HepG2 (cell line): ENCODE results near the gene SLC41A3. TPM values are rescaled to one million over a fixed set of nuclear protein-coding genes. Genes with fewer than 3 reads are reported as not detected.
"Not testable (repeated sequence)": the region's sequence is repeated elsewhere in the genome, so short reads cannot be mapped to it uniquely, and the experiment has no call there.

Experiments
- ATAC-seq: fragments of 200-7000 bp; cut with Tn5 transposase; 3 replicates; pipeline ENCODE4 v1.9.1; 2020; ENCODE audit warnings: mild to moderate bottlenecking, moderate library complexity
- BruUV-seq: library from RNA; stranded (reverse); fragments of 400-500 nt; replicated peaks from 2 replicates; lab custom pipeline; 2021; lab: Mats Ljungman, UMichigan
- CTCF ChIA-PET: fragments of 300-600 bp; formaldehyde crosslinking; extraction: SDS; loops from one replicate; lab custom pipeline; 2021; ENCODE audit warnings: low total read pairs, inconsistent platforms, low intra/inter-chr PET ratio; lab: Yijun Ruan, JAX
- POLR2A ChIA-PET: fragments of 350-600 bp; sonication (Branson Sonifier 250); formaldehyde crosslinking; loops from one replicate; lab custom pipeline; 2020; ENCODE audit warnings: antibody characterized with exemption, inconsistent platforms; lab: Yijun Ruan, JAX
- DNase-seq: peaks from one replicate; pipeline ENCODE4 v3.0.0-alpha.2; 2015; ENCODE audit warnings: low spot score
- FAIRE-seq: peaks from 3 replicates; lab custom pipeline; 2011; peaks lifted over from hg19 to GRCh38; lab: Jason Lieb, UNC
- H2AFZ ChIP-seq: one replicate; pipeline ENCODE4 v1.6.1; 2011; ENCODE audit warnings: low read length, inconsistent platforms
- H3K27ac ChIP-seq: fragments of 300-600 bp; 3 replicates; pipeline ENCODE4 v1.8.0; 2011; ENCODE audit warnings: mixed run types, mild to moderate bottlenecking, mixed read lengths, low read length, inconsistent platforms; ENCODE audit not compliant: insufficient read depth; ENCODE audit errors: extremely low read length
- H3K27me3 ChIP-seq, 2 experiments: fragments of 200-600 bp in 1 of 2; 2 replicates in 1 of 2; 3 replicates in 1 of 2; pipeline versions ENCODE4 v1.6.0 to v1.8.0; 2011; ENCODE audit warnings: low read length in 2 of 2, mild to moderate bottlenecking in 2 of 2, moderate library complexity in 2 of 2, inconsistent platforms in 1 of 2; ENCODE audit not compliant: insufficient read depth in 2 of 2, control insufficient read depth in 1 of 2
- H3K36me3 ChIP-seq, 2 experiments: fragments of 200-600 bp in 1 of 2; replicated peaks in 1 of 2; 2 replicates in 1 of 2; 3 replicates in 1 of 2; pipeline versions ENCODE4 v1.5.1 to v1.8.0; 2011; ENCODE audit warnings: low read length in 2 of 2, inconsistent platforms in 1 of 2; ENCODE audit not compliant: insufficient read depth in 2 of 2, control insufficient read depth in 1 of 2
- H3K4me1 ChIP-seq: 2 replicates; pipeline ENCODE4 v1.5.1; 2012; ENCODE audit warnings: low read length, inconsistent platforms; ENCODE audit not compliant: insufficient read depth
- H3K4me2 ChIP-seq: 2 replicates; pipeline ENCODE4 v1.6.0; 2011; ENCODE audit warnings: low read depth, low read length, inconsistent platforms
- H3K4me3 ChIP-seq, 3 experiments: fragments of 200-600 bp in 1 of 3; sonication (generic), shearing (Covaris generic) in 1 of 3; replicated peaks in 1 of 3; 2 replicates each; pipeline ENCODE4 v1.5.1; 2011 to 2016; ENCODE audit warnings: low read length in 3 of 3, inconsistent platforms in 2 of 3, low read depth in 2 of 3, mild to moderate bottlenecking in 2 of 3, control low read depth in 1 of 3, mixed read lengths in 1 of 3; ENCODE audit not compliant: insufficient read depth in 1 of 3
- H3K79me2 ChIP-seq: one replicate; pipeline ENCODE4 v1.6.1; 2011; ENCODE audit warnings: low read length, inconsistent platforms; ENCODE audit not compliant: insufficient read depth
- H3K9ac ChIP-seq: 2 replicates; pipeline ENCODE4 v1.6.0; 2011; ENCODE audit warnings: mild to moderate bottlenecking, low read depth, low read length, inconsistent platforms; ENCODE audit not compliant: insufficient read depth
- H3K9me3 ChIP-seq: 2 replicates; pipeline ENCODE4 v1.5.1; 2012; ENCODE audit warnings: mild to moderate bottlenecking, low read length
- H4K20me1 ChIP-seq: 2 replicates; pipeline ENCODE4 v1.6.0; 2011; ENCODE audit warnings: inconsistent platforms, mild to moderate bottlenecking, low read length, moderate library complexity; ENCODE audit not compliant: insufficient read depth
- KDM2A ChIP-seq: sonication (generic); formaldehyde crosslinking; IDR thresholded peaks from 2 replicates; pipeline ENCODE4 v1.4.0; 2020; ENCODE audit warnings: low read depth, missing genetic modification reagents, borderline replicate concordance
- SMC3 ChIP-seq: IDR thresholded peaks from 2 replicates; pipeline ENCODE4 v1.6.1; 2011; ENCODE audit warnings: low read length, improper control_type of control experiment
- STAG1 ChIP-seq: sonication (generic); formaldehyde crosslinking; IDR thresholded peaks from 2 replicates; pipeline ENCODE4 v1.4.0; 2020; ENCODE audit warnings: missing genetic modification reagents
- WGBS: methylation state at CpG from one replicate; pipeline ENCODE4 v1.1.6; 2017; ENCODE audit warnings: low lambda C conversion rate; 5-methylcytosine and 5-hydroxymethylcytosine counted together
- in situ Hi-C: cut with HindIII; loops from 2 replicates; pipeline ENCODE4 v1.10.0; 2017; ENCODE audit warnings: low pct_unique_long_range_greater_than_20kb; ENCODE audit not compliant: extremely low pct_ligation_motif_present
- intact Hi-C: fragments of 100-400 bp; cut with micrococcal nuclease; formaldehyde crosslinking; loops from one replicate; pipeline ENCODE4 v1.10.0; 2022; ENCODE audit not compliant: unreplicated experiment
- polyA plus RNA-seq, 8 experiments: library from polyadenylated mRNA; depleted of rRNA in 3 of 8; stranded (reverse) in 7 of 8; unstranded in 1 of 8; fragments of >200 nt; fragmentation: Illumina TruSeq in 4 of 8; extraction: Trizol in 4 of 8; gene quantifications; 2 replicates each; pipeline versions ENCODE4 v1.2.1 to v1.2.3, GENCODE V29; 2011 to 2016; ENCODE audit warnings: low read depth in 4 of 8, missing spikeins in 1 of 8, mixed read lengths in 1 of 8; ENCODE audit not compliant: insufficient read depth in 1 of 8
- total RNA-seq, 5 experiments: library from RNA; depleted of rRNA; stranded (reverse); fragments of >200 nt; fragmentation: Illumina TruSeq; extraction: Trizol; gene quantifications; 2 replicates each; pipeline ENCODE4 v1.2.3, GENCODE V29; 2016; ENCODE audit warnings: low read depth in 1 of 5
- TF ChIP-seq, protein P1 (sequence below): sonication (generic); formaldehyde crosslinking; IDR thresholded peaks from 2 replicates; pipeline ENCODE4 v1.5.0; 2020; ENCODE audit warnings: mild to moderate bottlenecking, missing genetic modification reagents, moderate library complexity

The SLC41A3 gene
- total and polyA plus RNA-seq, 2 of the 13 experiments (the other 11 are each of a cell fraction or from before 2014, with no cell fraction given) = 26.0 to 71.1 TPM

DNA sequence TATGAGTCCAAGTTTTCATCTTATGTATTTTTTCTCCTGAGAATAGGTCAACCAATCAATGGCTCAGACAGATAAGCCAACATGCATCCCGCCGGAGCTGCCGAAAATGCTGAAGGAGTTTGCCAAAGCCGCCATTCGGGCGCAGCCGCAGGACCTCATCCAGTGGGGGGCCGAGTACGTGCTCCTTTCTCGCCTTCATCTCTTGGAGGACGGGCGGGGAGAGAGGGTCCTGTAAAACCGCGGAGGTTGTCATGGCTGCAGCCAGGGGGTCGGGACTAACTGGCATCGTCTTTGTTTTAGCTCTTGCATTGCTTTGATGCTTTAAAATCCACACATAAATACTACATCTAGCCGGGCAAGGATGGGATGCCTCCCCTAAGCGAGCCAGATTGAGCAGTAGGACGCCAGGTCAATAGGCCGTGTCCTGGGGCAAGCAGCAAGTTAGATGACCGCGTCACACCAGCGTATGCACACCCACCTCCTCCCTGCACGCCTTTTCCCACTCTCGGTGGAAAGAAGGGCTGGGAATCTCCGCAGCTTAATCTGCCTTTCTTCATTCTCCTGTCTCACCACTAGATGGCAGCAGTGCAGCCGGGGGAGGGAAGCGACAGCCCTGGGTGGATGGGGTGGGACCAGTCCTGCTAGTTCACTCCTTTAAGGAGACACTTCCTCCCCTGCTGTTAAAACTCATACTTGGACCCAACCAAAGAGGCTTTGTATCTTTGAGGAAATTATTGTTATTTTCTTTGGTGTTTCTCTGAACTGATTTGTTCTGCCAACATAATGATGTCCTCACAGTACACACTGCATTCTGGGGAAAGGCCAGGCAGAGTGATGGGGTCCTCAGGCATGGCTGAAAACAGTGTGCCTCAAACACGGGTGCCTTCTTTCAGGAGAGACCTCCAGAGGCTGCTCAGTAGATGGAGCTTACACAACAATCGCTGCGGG is 111.7 kb downstream of the SLC41A3 start:
- DNase-seq, H3K36me3 ChIP-seq, H3K27ac ChIP-seq, H3K79me2 ChIP-seq, H3K4me1 ChIP-seq, in situ Hi-C loops, H3K9ac ChIP-seq, H3K9me3 ChIP-seq, H2AFZ ChIP-seq, CTCF ChIA-PET, BruUV-seq, POLR2A ChIA-PET, H3K27me3 ChIP-seq, H4K20me1 ChIP-seq: not testable (repeated sequence)
- TF ChIP-seq KDM2A (CRISPR knock-in tag) (0 out of 2 replicates have a peak, but pooled peaks have one; percentile 32), STAG1 (peak; percentile 61), SMC3 (peak; percentile 25; the same call in 1 of the 2 replicates)
- TF ChIP-seq, protein P1, sequence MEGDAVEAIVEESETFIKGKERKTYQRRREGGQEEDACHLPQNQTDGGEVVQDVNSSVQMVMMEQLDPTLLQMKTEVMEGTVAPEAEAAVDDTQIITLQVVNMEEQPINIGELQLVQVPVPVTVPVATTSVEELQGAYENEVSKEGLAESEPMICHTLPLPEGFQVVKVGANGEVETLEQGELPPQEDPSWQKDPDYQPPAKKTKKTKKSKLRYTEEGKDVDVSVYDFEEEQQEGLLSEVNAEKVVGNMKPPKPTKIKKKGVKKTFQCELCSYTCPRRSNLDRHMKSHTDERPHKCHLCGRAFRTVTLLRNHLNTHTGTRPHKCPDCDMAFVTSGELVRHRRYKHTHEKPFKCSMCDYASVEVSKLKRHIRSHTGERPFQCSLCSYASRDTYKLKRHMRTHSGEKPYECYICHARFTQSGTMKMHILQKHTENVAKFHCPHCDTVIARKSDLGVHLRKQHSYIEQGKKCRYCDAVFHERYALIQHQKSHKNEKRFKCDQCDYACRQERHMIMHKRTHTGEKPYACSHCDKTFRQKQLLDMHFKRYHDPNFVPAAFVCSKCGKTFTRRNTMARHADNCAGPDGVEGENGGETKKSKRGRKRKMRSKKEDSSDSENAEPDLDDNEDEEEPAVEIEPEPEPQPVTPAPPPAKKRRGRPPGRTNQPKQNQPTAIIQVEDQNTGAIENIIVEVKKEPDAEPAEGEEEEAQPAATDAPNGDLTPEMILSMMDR = peak; percentile 76
- intact Hi-C loops = loop anchor here (5.0 to 10.0 kb wide), 3 partner anchors 110 to 233 kb away; partner anchors contain the start of gene SLC41A3
- WGBS = 31% methylated on average over 13 of the region's 31 CpGs
- Histone ChIP-seq H3K4me2 (peak overlapping the region; percentile 23; the same call in 1 of the 2 replicates), H3K4me3 (peak overlapping the region in 1 of 3 experiments; percentile 10; a peak in 1 of 6 replicates)
- ATAC-seq (peak; percentile 82), FAIRE-seq (peak; percentile 97)

DNA sequence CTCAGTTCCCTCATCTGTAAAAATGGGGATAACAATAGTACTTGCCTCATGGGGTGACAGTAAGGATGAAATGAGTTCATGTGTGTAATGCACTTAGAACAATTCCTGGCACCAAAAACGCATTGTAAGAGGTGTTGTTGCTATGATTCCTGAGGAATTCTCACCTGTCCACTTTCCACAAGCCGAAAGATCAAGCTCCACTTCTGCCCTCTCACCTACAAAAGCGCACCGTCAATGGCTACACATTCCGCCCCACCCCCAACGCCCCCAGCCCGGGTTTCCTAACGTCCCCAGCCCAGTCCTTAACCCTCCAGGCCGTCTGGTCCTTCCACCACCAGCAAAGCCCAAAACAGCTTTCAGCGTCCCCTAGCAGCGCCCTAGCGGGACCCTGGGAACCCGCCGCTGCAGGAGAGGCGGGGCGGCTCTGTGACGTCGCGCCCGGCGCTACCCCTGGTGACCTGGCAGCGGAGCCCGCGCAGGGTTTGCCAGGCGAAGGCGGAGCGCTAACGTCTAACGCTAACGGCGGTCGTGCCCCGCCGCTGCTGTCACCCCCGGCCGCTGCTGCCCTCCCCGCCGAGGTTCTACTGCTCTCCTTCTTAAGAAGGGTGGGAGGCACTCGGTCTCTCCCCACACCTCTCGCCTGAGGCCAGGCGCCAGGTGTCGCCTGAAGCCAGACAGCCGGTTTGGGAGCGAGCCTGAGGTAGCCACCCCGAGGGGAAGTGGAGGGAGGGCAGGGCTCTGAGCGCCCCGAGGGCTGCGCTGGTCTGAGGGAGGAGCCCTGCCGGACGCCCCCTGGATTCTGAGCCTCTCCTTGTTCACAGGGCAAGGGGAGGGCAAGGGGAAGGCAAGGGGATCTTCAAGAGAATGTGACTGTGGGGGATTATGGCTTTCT is 115.0 kb downstream of the SLC41A3 start, which contains the start of gene ROPN1B:
Gene ROPN1B, plus strand, starts transcription at position 478 of the 892 bp plus-strand sequence. CDS start 2,877 bp downstream, outside the sequence.
- H3K4me2 ChIP-seq, DNase-seq, POLR2A ChIA-PET, H3K9me3 ChIP-seq, H3K36me3 ChIP-seq, CTCF ChIA-PET, H3K79me2 ChIP-seq, in situ Hi-C loops, H3K9ac ChIP-seq, H3K4me3 ChIP-seq, H3K27me3 ChIP-seq, H4K20me1 ChIP-seq, H3K27ac ChIP-seq, H3K4me1 ChIP-seq, BruUV-seq, H2AFZ ChIP-seq, intact Hi-C loops: not testable (repeated sequence)
- 0% methylated on average over 2 of the region's 50 CpGs for WGBS
- peak; percentile 86 for ATAC-seq
- FAIRE-seq = peak; percentile 15

DNA sequence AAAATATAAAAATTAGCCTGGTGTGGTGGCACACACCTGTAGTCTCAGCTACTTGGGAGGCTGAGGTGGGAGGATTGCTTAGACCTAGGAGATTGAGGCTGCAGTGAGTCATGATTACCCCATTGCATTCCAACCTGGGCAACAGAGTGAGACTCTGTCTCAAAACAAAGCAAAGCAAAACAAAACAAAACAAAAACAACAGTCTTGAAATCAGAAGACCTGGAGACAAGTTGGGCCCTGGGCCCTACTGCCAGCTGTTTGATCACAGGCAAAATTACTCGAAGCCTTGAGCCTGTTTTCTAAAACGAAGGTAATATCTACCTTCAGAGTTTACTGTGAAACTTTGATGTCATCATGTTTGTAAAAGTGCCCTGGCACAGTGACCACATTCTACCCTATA is 115.8 kb downstream of the SLC41A3 start:
- in situ Hi-C loops, H3K4me2 ChIP-seq: not testable (repeated sequence)
- FAIRE-seq = peak; percentile 48

More for the DNA sequence above, 115.8 kb downstream of the SLC41A3 start:
- ATAC-seq, intact Hi-C loops, DNase-seq, H3K9me3 ChIP-seq, H4K20me1 ChIP-seq, H3K27me3 ChIP-seq, H3K36me3 ChIP-seq, BruUV-seq, POLR2A ChIA-PET, H3K27ac ChIP-seq, H3K79me2 ChIP-seq, H3K4me3 ChIP-seq, H2AFZ ChIP-seq, H3K9ac ChIP-seq, H3K4me1 ChIP-seq, CTCF ChIA-PET: not testable (repeated sequence)
- 81% methylated on average over 2 of the region's 2 CpGs for whole genome bisulfite sequencing
